Caco-2 (cell line): ENCODE measurements around the gene KCNH2. TPM values are rescaled to one million over a fixed set of nuclear protein-coding genes. Genes with fewer than 3 reads are reported as not detected.

Experiments used
- BruUV-seq: library from RNA; stranded (reverse); fragments of 400-500 nt; replicated peaks from 2 replicates; lab custom pipeline; 2021; lab: Mats Ljungman, UMichigan
- CTCF ChIA-PET: fragments of 300-600 bp; sonication (Branson Sonifier 250); formaldehyde crosslinking; loops from one replicate; lab custom pipeline; 2022; ENCODE audit warnings: antibody characterized with exemption; lab: Charles Lee
- POLR2A ChIA-PET: fragments of 300-600 bp; sonication (Branson Sonifier 250); formaldehyde crosslinking; loops from one replicate; lab custom pipeline; 2022; ENCODE audit warnings: antibody characterized with exemption; lab: Charles Lee
- DNase-seq, 2 experiments: peaks; one replicate each; pipeline versions ENCODE4 v3.0.0 to v3.0.0-alpha.2; 2020 to 2022
- H3K27me3 ChIP-seq: replicated peaks from 2 replicates; pipeline ENCODE4 v1.6.0; 2011; ENCODE audit warnings: low read length; ENCODE audit not compliant: control insufficient read depth, insufficient read depth
- H3K36me3 ChIP-seq: 2 replicates; pipeline ENCODE4 v1.5.1; 2011; ENCODE audit warnings: low read length; ENCODE audit not compliant: control insufficient read depth, insufficient read depth
- H3K4me1 ChIP-seq: fragments of 250-450 bp; sonication (Bioruptor Pico); 2 replicates; pipeline ENCODE4 v1.5.1; 2020; ENCODE audit warnings: mild to moderate bottlenecking
- H3K4me3 ChIP-seq: 2 replicates; pipeline ENCODE4 v1.5.1; 2011; ENCODE audit warnings: low read depth, mild to moderate bottlenecking, control low read depth, low read length
- H3K9me3 ChIP-seq: fragments of 250-450 bp; sonication (Bioruptor Pico); 2 replicates; pipeline ENCODE4 v1.5.1; 2020; ENCODE audit warnings: mild to moderate bottlenecking, moderate library complexity
- H3K27ac Mint-ChIP-seq: one replicate; pipeline ENCODE4 v1.8.0; 2022; ENCODE audit warnings: mixed read lengths; ENCODE audit not compliant: unreplicated experiment
- H3K27me3 Mint-ChIP-seq: one replicate; pipeline ENCODE4 v1.8.0; 2022; ENCODE audit warnings: mixed read lengths; ENCODE audit not compliant: insufficient read depth, unreplicated experiment
- H3K36me3 Mint-ChIP-seq: one replicate; pipeline ENCODE4 v1.8.0; 2022; ENCODE audit warnings: mild to moderate bottlenecking, mixed read lengths; ENCODE audit not compliant: insufficient read depth, unreplicated experiment
- H3K4me1 Mint-ChIP-seq: one replicate; pipeline ENCODE4 v1.8.0; 2022; ENCODE audit warnings: low read depth, mixed read lengths; ENCODE audit not compliant: unreplicated experiment
- H3K4me3 Mint-ChIP-seq: one replicate; pipeline ENCODE4 v1.8.0; 2022; ENCODE audit warnings: mild to moderate bottlenecking, moderate library complexity, mixed read lengths; ENCODE audit not compliant: unreplicated experiment
- H3K9me3 Mint-ChIP-seq: one replicate; pipeline ENCODE4 v1.8.0; 2022; ENCODE audit warnings: mixed read lengths; ENCODE audit not compliant: unreplicated experiment
- CTCF ChIP-seq, 2 experiments: fragments of 200-600 bp in 1 of 2; IDR thresholded peaks; 1 replicate in 1 of 2; 2 replicates in 1 of 2; pipeline versions ENCODE4 v1.5.1 to v1.8.0; 2011 to 2022; ENCODE audit warnings: antibody characterized with exemption in 1 of 2, control low read depth in 1 of 2, inconsistent platforms in 1 of 2, low read depth in 1 of 2, low read length in 1 of 2, mild to moderate bottlenecking in 1 of 2, moderate library complexity in 1 of 2; ENCODE audit not compliant: insufficient read depth in 1 of 2, severe bottlenecking in 1 of 2, unreplicated experiment in 1 of 2
- intact Hi-C: fragments of 100-400 bp; cut with micrococcal nuclease; formaldehyde crosslinking; loops from one replicate; pipeline ENCODE4 v1.10.0; 2022; ENCODE audit not compliant: unreplicated experiment
- total RNA-seq: library from RNA; stranded (reverse); gene quantifications from 2 replicates; pipeline ENCODE4 v1.2.3, GENCODE V29; 2022

The KCNH2 gene
- total RNA-seq, 1 experiment from 2014 or later: 0.66 TPM

- CTCF ChIA-PET: interaction anchor here (1.1 kb wide), 1 partner anchor 18 kb away, joined by 4 read pairs; no protein-coding TSS in a partner anchor
- no TSS peak for BruUV-seq
- Histone ChIP-seq H3K9me3 (no peaks in the 10 kb centered on the region), H3K4me3 (no peak overlapping the region), H3K27me3 (no peaks in the 10 kb centered on the region), H3K36me3 (no peaks in the 10 kb centered on the region), H3K4me1 (peaks cover 9% of the 10 kb centered on the region; the same call in 1 of the 2 replicates)
- Mint-ChIP-seq H3K27ac (no peak overlapping the region), H3K27me3 (peaks cover 18% of the 10 kb centered on the region), H3K4me1 (peaks cover 7% of the 10 kb centered on the region), H3K36me3 (peaks cover 7% of the 10 kb centered on the region), H3K9me3 (no peaks in the 10 kb centered on the region), H3K4me3 (no peak overlapping the region)
- POLR2A ChIA-PET: no interaction called here
- intact Hi-C loops: no loop called here
- DNase-seq: no peak
- TF ChIP-seq CTCF (IDR thresholded peaks at IDR 0.05; ENCODE audit: insufficient read depth in 1 of 2, low read depth in 1 of 2, low read length in 1 of 2, severe bottlenecking in 1 of 2, unreplicated experiment in 1 of 2): no peak
Measured at GRCh38 chr7:150980663-150981062, 2.5 kb upstream of the KCNH2 start.

- no TSS peak for BruUV-seq
- intact Hi-C loops: no loop called here
- POLR2A ChIA-PET: no interaction called here
- CTCF ChIA-PET: interaction anchor here (1.1 to 1.2 kb wide), 2 partner anchors 17 kb away, joined by 4 to 5 read pairs; no protein-coding TSS in a partner anchor
- peak overlapping the region; percentile 23 for H3K4me3 Mint-ChIP-seq
- no peak for TF ChIP-seq CTCF (IDR thresholded peaks at IDR 0.05; ENCODE audit: insufficient read depth in 1 of 2, low read depth in 1 of 2, low read length in 1 of 2, severe bottlenecking in 1 of 2, unreplicated experiment in 1 of 2)
- H3K36me3 Mint-ChIP-seq: peaks cover 7% of the 10 kb centered on the region
- no peak overlapping the region for H3K27ac Mint-ChIP-seq
- H3K4me1 Mint-ChIP-seq: peaks cover 11% of the 10 kb centered on the region
- no peaks in the 10 kb centered on the region for H3K9me3 ChIP-seq
- no peak overlapping the region for H3K4me3 ChIP-seq
- H3K27me3 Mint-ChIP-seq: peaks cover 18% of the 10 kb centered on the region
- no peaks in the 10 kb centered on the region for H3K36me3 ChIP-seq
- peaks cover 12% of the 10 kb centered on the region; the same call in 1 of the 2 replicates for H3K4me1 ChIP-seq
- no peak for DNase-seq
- no peaks in the 10 kb centered on the region for H3K27me3 ChIP-seq
- no peaks in the 10 kb centered on the region for H3K9me3 Mint-ChIP-seq
Measured at GRCh38 chr7:150979713-150980390, 1.7 kb upstream of the KCNH2 start.

DNA sequence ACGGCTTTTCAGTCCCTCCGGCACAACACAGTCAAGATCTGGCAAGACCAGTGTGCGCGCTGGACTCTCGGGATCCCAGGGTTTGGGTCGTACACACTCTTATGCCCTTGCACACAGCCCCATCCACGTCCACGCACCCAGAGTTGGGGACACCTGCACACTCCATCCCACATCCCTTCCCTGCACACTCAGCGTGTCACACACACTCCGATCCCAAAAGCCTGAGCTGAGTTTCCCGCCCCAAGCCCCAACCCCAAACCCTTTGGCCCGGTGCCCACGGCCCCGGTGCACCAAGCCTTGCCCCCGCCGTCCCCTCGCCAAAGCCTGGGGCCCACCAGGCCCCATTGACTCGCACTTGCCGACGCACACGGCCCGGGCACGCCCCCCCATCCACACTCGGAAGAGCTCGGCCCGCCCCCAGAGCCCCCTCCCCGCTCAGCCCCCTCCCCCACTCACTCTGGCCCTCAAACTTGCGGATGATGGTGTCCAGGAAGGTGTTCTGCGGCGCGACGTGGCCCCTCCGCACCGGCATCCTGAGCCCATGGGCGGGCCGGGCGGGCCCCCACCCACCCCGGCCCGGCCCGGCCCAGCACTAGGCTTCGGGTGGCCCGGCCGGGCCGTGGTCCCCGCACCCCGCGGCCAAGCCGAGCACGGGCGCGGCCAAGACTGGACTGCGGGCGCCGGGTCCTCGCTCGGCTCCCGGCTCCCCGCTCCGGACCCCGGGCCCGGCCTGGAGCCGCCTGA is 567 bp downstream of the KCNH2 start:
- Mint-ChIP-seq H3K9me3 (no peaks in the 10 kb centered on the region), H3K4me1 (peaks cover 11% of the 10 kb centered on the region), H3K36me3 (peaks cover 7% of the 10 kb centered on the region), H3K27ac (no peak overlapping the region), H3K27me3 (peaks cover 18% of the 10 kb centered on the region), H3K4me3 (peak overlapping the region; percentile 66)
- Histone ChIP-seq H3K4me1 (peaks cover 16% of the 10 kb centered on the region), H3K27me3 (no peaks in the 10 kb centered on the region), H3K4me3 (peak overlapping the region; percentile 28), H3K36me3 (no peaks in the 10 kb centered on the region), H3K9me3 (no peaks in the 10 kb centered on the region)
- DNase-seq: no peak
- ChIA-PET CTCF (interaction anchor here (1.0 kb wide), 2 partner anchors 15 to 51 kb away, joined by 3 to 4 read pairs; partner anchors contain the start of gene ABCB8), POLR2A (no interaction called here)
- no peak for TF ChIP-seq CTCF (IDR thresholded peaks at IDR 0.05; ENCODE audit: insufficient read depth in 1 of 2, low read depth in 1 of 2, low read length in 1 of 2, severe bottlenecking in 1 of 2, unreplicated experiment in 1 of 2)
- no TSS peak for BruUV-seq
- intact Hi-C loops: loop anchor here (1.0 kb wide), 1 partner anchor 9 kb away; no protein-coding TSS in a partner anchor
